HG03439 (cell line): ENCODE results near the gene FOXP1.

Experiments used
- ATAC-seq: cut with Tn5 transposase; IDR thresholded peaks from one replicate; pipeline ENCODE4 v1.9.1; 2021; ENCODE audit warnings: mild to moderate bottlenecking, moderate library complexity; ENCODE audit not compliant: unreplicated experiment

Gene FOXP1

DNA sequence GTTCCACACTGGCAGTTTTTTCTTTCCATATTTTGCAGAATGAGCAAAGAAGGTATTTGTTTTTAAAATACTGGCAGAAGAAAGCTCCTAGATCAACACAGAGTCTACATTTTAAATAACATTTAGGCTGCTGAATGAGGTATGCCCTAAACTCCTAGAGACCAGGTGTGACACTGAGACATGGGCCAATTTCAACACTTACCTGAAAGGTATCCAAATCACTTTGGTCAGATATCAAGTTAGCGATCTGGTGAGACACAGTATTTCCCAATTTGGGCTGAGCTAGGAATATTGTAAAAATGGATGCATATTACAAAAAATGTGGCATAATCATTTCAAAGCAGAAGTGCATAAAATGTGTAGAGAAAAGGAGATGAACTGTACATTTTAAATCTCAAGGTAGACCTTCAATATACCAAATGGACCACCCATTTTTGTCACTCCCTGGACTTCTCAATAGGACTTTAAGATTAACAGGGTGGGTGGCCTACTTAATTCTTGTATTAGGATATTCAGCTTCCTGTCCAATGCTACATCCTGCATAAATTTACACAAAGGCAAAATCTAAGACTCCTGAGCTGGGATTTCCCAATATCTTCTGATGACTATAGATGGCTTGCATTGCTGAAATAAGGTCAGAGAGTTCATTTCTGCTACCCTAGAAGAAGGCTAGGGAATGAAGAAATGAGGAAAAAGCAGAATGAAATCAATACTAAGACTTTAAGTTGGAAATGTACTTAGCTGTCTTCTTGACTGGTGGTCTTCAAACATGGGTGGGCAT, 487.8 kb downstream of the FOXP1 start:
- no peak for ATAC-seq

- ATAC-seq = no peak
These were observed 488.8 kb downstream of the FOXP1 start for GRCh38 chr3:71094658-71095209.

GRCh38 chr3:71092665-71093064, 490.9 kb downstream of the FOXP1 start:
- ATAC-seq = no peak

DNA sequence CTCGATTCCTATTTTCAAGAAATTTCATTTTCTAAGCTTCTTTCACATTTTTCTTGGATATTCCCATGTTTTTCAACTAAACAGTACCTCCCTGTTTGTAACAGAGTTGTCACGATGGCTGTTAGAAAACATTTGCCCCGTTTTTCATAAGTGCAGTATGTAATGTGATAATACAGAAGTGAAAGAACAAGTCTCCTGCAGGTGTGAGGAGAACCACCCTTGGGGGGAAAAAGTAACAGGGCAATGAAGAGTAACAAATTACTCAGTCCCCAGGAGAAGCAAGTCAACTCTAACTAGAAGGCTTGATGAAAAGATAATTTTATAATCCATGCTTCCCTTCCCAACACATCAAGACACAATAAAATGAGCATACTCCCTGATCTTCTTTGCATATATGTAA, 493.3 kb downstream of the FOXP1 start:
- no peak for ATAC-seq

GRCh38 chr3:71089271-71089847, 494.2 kb downstream of the FOXP1 start:
- ATAC-seq = no peak

DNA sequence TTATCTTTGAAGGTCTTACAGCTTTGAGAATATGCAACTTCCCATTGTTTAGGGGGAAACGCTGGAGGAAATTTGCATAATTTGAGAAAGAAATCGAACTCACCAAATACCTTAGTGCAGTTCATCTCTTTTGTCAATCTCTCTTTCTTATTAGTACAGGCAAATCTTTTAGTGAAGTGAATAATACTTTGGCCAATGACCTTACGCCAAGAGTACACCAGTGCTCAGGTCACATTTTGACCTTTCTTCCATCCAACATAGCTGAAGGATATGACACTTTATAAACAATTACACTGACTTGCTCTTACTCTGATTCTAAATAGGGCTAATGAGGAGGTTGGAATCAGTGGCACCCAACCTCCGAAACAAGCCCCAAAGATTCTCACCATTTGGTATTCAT, 494.8 kb downstream of the FOXP1 start:
- no peak for ATAC-seq

DNA sequence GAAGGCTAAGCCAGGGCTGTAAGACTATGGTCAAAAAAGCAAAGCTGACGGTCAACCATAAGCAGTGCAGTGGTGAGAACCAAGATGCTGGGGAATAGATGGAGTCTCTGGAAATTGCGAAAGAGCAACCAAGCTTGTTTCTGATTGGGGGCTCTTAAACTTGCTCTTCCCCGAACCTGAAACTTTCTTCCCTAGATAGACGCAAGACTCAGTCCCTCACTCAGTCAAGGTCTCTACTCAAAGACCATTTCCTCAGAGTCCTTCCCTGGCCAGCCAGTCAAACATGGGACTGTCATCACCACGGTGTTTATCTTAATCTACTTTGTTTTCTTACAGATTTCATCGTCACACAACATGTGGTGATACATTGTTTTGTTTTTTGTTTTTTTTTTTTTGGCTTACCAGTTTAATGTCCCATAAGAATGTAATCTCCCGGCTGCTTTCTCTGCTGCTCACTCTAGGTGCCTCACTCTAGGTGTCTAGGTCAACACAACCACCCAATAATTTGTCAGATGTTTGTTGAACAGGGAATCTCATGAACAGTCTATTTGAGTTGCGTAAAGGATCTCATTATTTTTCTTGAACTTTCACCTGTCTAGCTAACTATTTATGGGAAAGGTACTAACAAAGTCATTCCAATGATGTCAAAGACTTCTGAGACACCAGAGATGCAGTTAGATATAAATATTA, 495.4 kb downstream of the FOXP1 start:
- no peak for ATAC-seq

DNA sequence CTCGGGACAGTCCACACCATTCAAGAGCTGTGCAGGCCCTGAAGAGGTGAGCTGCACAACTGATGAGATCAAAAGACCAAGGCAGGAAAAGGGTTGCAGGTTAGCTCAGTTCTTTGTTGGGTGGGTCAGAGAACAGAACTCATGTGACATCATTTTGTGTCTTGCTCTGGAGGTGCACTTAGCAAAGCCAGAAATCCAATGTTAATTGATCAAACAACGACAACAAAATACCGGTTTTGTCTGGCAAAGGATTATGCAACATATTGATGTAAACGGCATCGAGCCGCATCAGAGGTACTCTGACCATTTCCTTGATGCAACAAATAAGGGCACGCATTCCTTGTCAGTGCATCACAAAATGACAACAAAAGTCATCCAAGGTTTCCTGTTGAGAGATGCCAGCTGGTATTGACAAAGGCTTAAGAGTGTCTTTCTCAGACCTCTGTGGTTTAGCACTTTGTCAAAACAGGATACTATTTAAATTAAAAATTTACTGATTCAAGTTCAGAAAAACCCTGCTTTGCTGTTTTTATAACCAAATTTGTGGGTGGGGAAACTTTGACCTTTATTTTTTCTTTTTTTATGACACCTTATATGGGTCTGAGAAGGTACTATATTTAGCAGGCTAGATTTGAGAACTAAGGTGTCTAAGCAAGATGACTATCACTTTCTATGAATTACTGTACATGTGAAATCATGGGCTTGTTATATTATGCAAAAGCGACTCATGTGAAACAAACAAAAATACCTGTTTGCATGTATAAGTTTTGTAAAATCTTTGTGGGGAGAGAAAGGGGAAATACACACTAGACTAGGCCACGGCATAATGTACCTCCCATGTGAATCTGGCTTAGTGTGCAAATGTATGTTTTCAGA, 496.1 kb downstream of the FOXP1 start:
- ATAC-seq = peak; percentile 97

GRCh38 chr3:71086777-71087142, 496.8 kb downstream of the FOXP1 start:
- ATAC-seq = no peak

- no peak for ATAC-seq
These were observed 499.8 kb downstream of the FOXP1 start for GRCh38 chr3:71083726-71084131.

DNA sequence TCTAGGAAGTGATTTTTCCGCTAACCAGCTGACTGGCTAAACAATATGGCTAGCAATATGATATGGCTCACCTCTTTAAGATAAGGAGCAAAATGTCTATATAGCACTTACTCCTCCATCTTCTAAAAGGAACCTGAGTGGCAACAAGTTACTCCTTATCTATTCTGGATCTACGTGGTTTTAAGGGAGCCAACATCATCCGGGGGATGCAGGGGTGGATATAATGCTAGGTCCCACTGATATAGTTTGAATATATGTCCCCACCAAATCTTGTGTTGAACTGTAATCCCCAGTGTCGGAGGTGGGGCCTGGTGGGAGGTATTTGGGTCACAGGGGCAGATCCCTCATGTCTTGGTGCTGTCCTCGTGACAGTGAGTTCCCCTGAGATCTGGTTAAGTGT, 500.7 kb downstream of the FOXP1 start:
- no peak for ATAC-seq

GRCh38 chr3:71080517-71081083, 502.9 kb downstream of the FOXP1 start:
- ATAC-seq = no peak

DNA sequence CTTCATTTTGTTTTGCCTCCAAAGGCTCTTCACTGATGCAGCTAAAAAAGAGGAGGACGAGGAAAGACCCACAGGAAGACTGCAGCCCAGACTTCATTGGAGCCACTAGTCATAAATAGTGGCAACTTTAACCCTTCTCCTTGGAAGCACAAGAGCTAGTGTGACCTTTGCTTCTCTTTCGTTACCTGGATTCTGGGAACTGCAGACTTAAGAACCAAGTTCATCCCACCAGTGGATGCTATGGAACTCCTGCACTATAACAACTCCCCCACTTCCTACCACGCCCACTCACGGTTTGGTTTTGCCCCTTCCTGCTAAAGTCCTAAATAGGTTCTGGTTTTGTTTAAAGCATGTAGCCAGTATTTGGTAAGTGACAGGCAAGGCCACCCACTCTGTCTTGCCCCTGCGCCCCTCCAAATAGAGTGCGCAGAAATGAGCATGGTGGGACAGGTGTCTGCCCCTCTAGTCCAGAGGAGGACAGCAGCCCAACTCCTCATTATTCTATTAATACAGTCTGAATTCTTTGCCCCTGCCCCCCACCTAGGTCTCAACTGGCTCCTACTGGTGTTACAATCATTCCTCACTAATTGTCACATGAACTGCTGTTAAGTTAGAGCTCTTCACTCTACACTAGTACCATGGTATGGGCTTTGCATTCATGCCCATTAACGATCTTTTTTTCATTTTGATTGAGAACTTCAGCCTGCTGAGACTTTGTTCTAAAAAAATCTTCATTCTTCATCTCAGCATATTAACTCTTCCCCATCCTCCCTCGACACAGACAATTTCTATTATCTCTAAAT, 504.6 kb downstream of the FOXP1 start:
- no peak for ATAC-seq

- ATAC-seq = no peak
These were observed 505.3 kb downstream of the FOXP1 start for GRCh38 chr3:71078199-71078598.

DNA sequence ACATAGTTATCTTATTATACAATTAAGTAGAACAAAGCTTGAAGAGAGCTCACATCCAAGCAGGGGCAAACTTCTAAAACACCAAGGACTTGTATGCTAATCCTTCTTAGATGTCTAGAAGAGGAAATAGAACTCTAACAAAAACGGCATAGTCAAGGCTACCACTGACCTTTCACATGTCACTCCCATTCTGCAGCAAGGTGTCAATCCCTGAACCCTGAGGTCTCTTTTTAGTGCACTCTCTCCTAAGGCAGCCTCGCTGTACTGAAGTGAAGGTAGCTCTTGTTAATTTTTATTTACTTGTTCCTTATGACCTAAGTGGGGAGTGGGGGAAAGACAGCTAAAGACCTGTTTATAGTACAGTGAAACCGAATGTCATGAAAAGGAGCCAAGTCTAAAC, 506.5 kb downstream of the FOXP1 start:
- no peak for ATAC-seq

GRCh38 chr3:71076361-71077002, 507.0 kb downstream of the FOXP1 start:
- ATAC-seq = no peak

DNA sequence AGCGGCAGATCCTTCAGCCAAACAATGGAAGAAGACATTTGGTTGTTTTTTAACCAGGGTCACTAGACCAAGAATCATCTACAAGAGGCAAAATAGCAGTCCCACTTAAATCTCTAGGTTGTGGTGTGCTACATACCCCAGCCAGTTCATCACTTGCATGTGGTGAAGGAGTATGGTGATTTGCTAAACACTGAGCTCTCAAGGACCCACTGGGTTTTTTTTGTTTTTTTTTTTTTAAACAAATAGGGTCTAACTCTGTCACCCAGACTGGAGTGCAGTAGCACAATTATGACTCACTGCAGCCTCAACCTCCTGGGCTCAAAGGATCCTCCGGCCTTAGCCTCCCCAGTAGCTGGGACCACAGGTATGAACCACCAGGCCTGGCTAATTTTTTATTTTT, 508.0 kb downstream of the FOXP1 start:
- no peak for ATAC-seq

DNA sequence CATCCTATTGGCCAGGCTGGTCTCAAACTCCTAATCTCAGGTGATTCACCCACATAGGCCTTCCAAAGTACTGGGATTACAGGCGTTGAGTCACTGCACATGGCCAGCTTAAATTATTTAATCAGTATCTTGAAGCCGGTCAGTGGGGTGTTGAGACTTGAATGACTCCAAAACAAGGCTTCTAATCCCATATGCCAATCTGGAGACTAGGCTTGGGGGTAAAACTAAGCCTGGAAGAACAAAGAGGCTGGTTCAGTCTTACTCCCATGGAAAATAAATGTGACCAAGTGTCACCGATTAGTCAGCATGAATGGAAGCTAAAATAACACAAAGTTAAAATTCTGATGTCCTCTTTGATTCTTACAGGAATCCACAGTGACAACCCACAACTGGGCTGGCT, 509.1 kb downstream of the FOXP1 start:
- ATAC-seq = no peak

DNA sequence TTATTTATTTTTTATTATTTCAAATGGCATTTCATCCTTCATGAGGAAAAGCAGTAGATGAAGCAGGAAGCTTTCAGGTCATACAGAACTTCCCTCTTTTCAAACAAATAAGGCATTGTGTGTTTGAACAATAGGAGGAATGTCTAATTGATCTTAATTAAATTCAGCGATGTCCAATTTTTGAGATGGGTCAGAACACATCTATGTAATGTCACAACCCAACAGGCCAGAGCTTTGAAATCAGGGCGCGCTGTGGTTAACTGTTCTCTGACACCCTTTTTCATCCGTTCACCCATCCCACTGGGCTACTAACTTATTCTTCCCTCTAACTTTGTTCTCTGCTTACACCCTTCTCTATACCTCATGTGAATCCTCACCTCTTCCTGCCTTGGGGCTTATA, 510.5 kb downstream of the FOXP1 start:
- ATAC-seq = no peak
